Endothelial cell of umbilical vein (primary cell): Measurements from ENCODE around the gene BBX. TPM values are rescaled to one million over a fixed set of nuclear protein-coding genes. Genes with fewer than 3 reads are reported as not detected.

Source experiments
- BruUV-seq: library from RNA; stranded (reverse); fragments of 400-500 nt; replicated peaks from 2 replicates; lab custom pipeline; 2021; lab: Mats Ljungman, UMichigan
- CTCF ChIA-PET: fragments of 300-600, 350-600 bp; sonication (Branson Sonifier 250); formaldehyde crosslinking; loops from one replicate; lab custom pipeline; 2021; ENCODE audit warnings: antibody characterized with exemption, inconsistent platforms; lab: Charles Lee
- POLR2A ChIA-PET: fragments of 300-600, 350-600 bp; sonication (Branson Sonifier 250); formaldehyde crosslinking; loops from one replicate; lab custom pipeline; 2021; ENCODE audit warnings: antibody characterized with exemption, inconsistent platforms; lab: Charles Lee
- DNase-seq: peaks from one replicate; pipeline ENCODE4 v3.0.0-alpha.2; 2011; ENCODE audit warnings: low read depth, low spot score
- FAIRE-seq: peaks from 2 replicates; lab custom pipeline; 2011; peaks lifted over from hg19 to GRCh38; lab: Jason Lieb, UNC
- H2AFZ ChIP-seq: 2 replicates; pipeline ENCODE4 v1.6.0; 2012; ENCODE audit warnings: low read depth, low read length, control low read depth, inconsistent platforms
- H3K27ac ChIP-seq: 2 replicates; pipeline ENCODE4 v1.5.1; 2011; ENCODE audit warnings: low read depth, mild to moderate bottlenecking, control low read depth, low read length, moderate library complexity; ENCODE audit not compliant: insufficient read depth
- H3K27me3 ChIP-seq, 2 experiments: 2 replicates each; pipeline versions ENCODE4 v1.6.0 to v1.6.1; 2011; ENCODE audit warnings: low read length in 2 of 2, mixed read lengths in 1 of 2; ENCODE audit not compliant: control insufficient read depth in 2 of 2, insufficient read depth in 2 of 2
- H3K36me3 ChIP-seq, 2 experiments: 2 replicates in 1 of 2; 3 replicates in 1 of 2; pipeline ENCODE4 v1.5.1; 2011; ENCODE audit warnings: low read length in 2 of 2, mild to moderate bottlenecking in 1 of 2, moderate library complexity in 1 of 2; ENCODE audit not compliant: control insufficient read depth in 2 of 2, insufficient read depth in 2 of 2; ENCODE audit errors: extremely low read depth in 1 of 2
- H3K4me1 ChIP-seq: 3 replicates; pipeline ENCODE4 v1.5.1; 2011; ENCODE audit warnings: mild to moderate bottlenecking, low read length; ENCODE audit not compliant: control insufficient read depth, insufficient read depth; ENCODE audit errors: extremely low read depth
- H3K4me2 ChIP-seq: 2 replicates; pipeline ENCODE4 v1.6.1; 2011; ENCODE audit warnings: low read length, control low read depth, mixed read lengths; ENCODE audit not compliant: insufficient read depth
- H3K4me3 ChIP-seq, 3 experiments: fragments of 200-600 bp in 1 of 3; sonication (generic), shearing (Covaris generic) in 1 of 3; replicated peaks in 1 of 3; 2 replicates each; pipeline ENCODE4 v1.5.1; 2011 to 2016; ENCODE audit warnings: control low read depth in 3 of 3, low read length in 3 of 3, mild to moderate bottlenecking in 2 of 3, inconsistent platforms in 1 of 3, low read depth in 1 of 3, moderate library complexity in 1 of 3; ENCODE audit not compliant: insufficient read depth in 1 of 3
- H3K79me2 ChIP-seq: 2 replicates; pipeline ENCODE4 v1.6.0; 2012; ENCODE audit warnings: low read length, inconsistent platforms; ENCODE audit not compliant: control insufficient read depth, insufficient read depth
- H3K9ac ChIP-seq: replicated peaks from 2 replicates; pipeline ENCODE3; 2011; ENCODE audit warnings: low read length, control low read depth; ENCODE audit not compliant: insufficient read depth; ENCODE audit errors: extremely low read depth
- H3K9me1 ChIP-seq: replicated peaks from 3 replicates; pipeline ENCODE4 v1.6.0; 2011; ENCODE audit warnings: mild to moderate bottlenecking, low read length; ENCODE audit not compliant: control insufficient read depth, insufficient read depth; ENCODE audit errors: extremely low read depth
- H3K9me3 ChIP-seq: replicated peaks from 2 replicates; pipeline ENCODE4 v1.5.1; 2012; ENCODE audit warnings: low read length, inconsistent platforms; ENCODE audit not compliant: control insufficient read depth, insufficient read depth
- H4K20me1 ChIP-seq: replicated peaks from 2 replicates; pipeline ENCODE3; 2011; ENCODE audit warnings: mild to moderate bottlenecking, low read length; ENCODE audit not compliant: control insufficient read depth, insufficient read depth; ENCODE audit errors: extremely low read depth
- EZH2 ChIP-seq: IDR thresholded peaks from 2 replicates; pipeline ENCODE4 v1.6.1; 2012; ENCODE audit warnings: borderline replicate concordance, low read depth, mild to moderate bottlenecking, moderate library complexity, low read length, inconsistent platforms; ENCODE audit not compliant: severe bottlenecking
- FOS ChIP-seq: IDR thresholded peaks from 2 replicates; pipeline ENCODE4 v1.6.1; 2011; ENCODE audit warnings: mild to moderate bottlenecking, low read length, moderate library complexity, borderline replicate concordance; ENCODE audit not compliant: insufficient read depth
- GATA2 ChIP-seq: IDR thresholded peaks from 2 replicates; pipeline ENCODE4 v1.7.0; 2011; ENCODE audit warnings: low read depth, mild to moderate bottlenecking, moderate library complexity, mixed read lengths, low read length; ENCODE audit not compliant: insufficient read length, insufficient read depth
- JUN ChIP-seq: IDR thresholded peaks from 2 replicates; pipeline ENCODE4 v1.6.1; 2011; ENCODE audit warnings: borderline replicate concordance, low read depth; ENCODE audit not compliant: insufficient read length, insufficient read depth
- MYC ChIP-seq: IDR thresholded peaks from one replicate; pipeline ENCODE4 v1.6.1; 2011; ENCODE audit warnings: mild to moderate bottlenecking, low read depth, low read length
- POLR2A ChIP-seq: IDR thresholded peaks from 2 replicates; pipeline ENCODE4 v1.6.1; 2012; ENCODE audit warnings: low read depth, mild to moderate bottlenecking, control low read depth, low read length
- POLR2AphosphoS5 ChIP-seq: IDR thresholded peaks from 2 replicates; pipeline ENCODE4 v1.6.1; 2012; ENCODE audit warnings: low read depth, mild to moderate bottlenecking, control low read depth, low read length, moderate library complexity; ENCODE audit not compliant: insufficient read depth
- dilution Hi-C: fragments of 300-500 bp; cut with MboI; formaldehyde crosslinking; loops from one replicate; pipeline ENCODE4 v1.15.0; 2019; ENCODE audit warnings: low sequenced_read_pairs; ENCODE audit not compliant: extremely low pct_ligation_motif_present
- intact Hi-C: fragments of 100-400 bp; cut with micrococcal nuclease; formaldehyde crosslinking; loops from one replicate; pipeline ENCODE4 v1.10.0; 2022
- polyA plus RNA-seq, 4 experiments: library from polyadenylated mRNA; depleted of rRNA in 3 of 4; stranded (reverse) in 3 of 4; unstranded in 1 of 4; fragments of >200 nt; gene quantifications; 2 replicates each; pipeline versions ENCODE4 v1.2.1 to v1.2.3, GENCODE V29; 2011 to 2012; ENCODE audit warnings: missing spikeins in 1 of 4
- total RNA-seq: library from RNA; stranded (reverse); gene quantifications from 2 replicates; pipeline ENCODE4 v1.2.3, GENCODE V29; 2021
- TF ChIP-seq, protein P1 (sequence below), 2 donors: IDR thresholded peaks; 1 replicate in 1 of 2; 2 replicates in 1 of 2; pipeline ENCODE4 v1.5.1; 2011; ENCODE audit warnings: low read length in 2 of 2, mild to moderate bottlenecking in 2 of 2, moderate library complexity in 2 of 2, control low read depth in 1 of 2, inconsistent platforms in 1 of 2, low read depth in 1 of 2; ENCODE audit not compliant: insufficient read depth in 1 of 2; ENCODE audit errors: extremely low read depth in 1 of 2
- TF ChIP-seq, protein P2 (sequence below): IDR thresholded peaks from 2 replicates; pipeline ENCODE4 v1.6.1; 2011; ENCODE audit not compliant: insufficient read depth, insufficient read length

The BBX gene
- total and polyA plus RNA-seq, 2 donors (not counting 3 experiments of a cell fraction or from before 2014, with no cell fraction given): 21.4 to 43.4 TPM

DNA sequence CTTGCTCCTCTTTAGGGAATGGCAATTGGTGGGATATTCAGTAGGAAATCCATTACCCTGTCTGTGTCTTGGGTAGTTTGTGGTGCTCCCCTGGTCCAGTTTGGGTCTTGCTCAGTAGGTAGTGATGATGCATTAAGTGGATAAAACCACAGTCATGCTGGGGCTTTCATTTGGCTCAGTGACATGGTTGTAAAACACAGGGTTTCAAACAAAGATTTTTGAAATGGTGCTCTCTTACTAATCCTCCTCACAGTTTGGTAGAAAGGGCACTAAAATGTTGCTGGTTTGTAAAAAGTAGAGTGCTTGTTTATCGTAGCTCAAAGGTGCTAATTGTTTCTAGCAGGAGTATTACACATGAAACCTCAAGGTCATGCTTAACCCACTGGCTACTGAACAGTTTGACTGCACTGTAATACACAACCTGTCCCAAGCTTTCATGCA, 22.9 kb downstream of the BBX start:
- ChIA-PET POLR2A (no interaction called here), CTCF (interaction anchor here (1.2 to 1.5 kb wide), 3 partner anchors 12 to 310 kb away, joined by 5 to 7 read pairs (median 6); no protein-coding TSS in a partner anchor)
- TF ChIP-seq EZH2 (no peak), FOS (no peak), GATA2 (no peak), MYC (no peak)
- dilution Hi-C loops (no loop called here), intact Hi-C loops (no loop called here)
- H3K4me3 ChIP-seq: no peak overlapping the region
- no peak overlapping the region for H2AFZ ChIP-seq
- H4K20me1 ChIP-seq: no peaks in the 10 kb centered on the region
- H3K27ac ChIP-seq: no peak overlapping the region
- no peaks in the 10 kb centered on the region for H3K4me1 ChIP-seq
- H3K79me2 ChIP-seq: peaks cover 2% of the 10 kb centered on the region
- H3K9ac ChIP-seq: no peak overlapping the region
- BruUV-seq: no TSS peak
- no peaks in the 10 kb centered on the region for H3K9me1 ChIP-seq
- no peak overlapping the region for H3K4me2 ChIP-seq
- DNase-seq (no peak), FAIRE-seq (no peak)
- H3K27me3 ChIP-seq: no peaks in the 10 kb centered on the region
- no peaks in the 10 kb centered on the region for H3K36me3 ChIP-seq
- no peaks in the 10 kb centered on the region for H3K9me3 ChIP-seq

DNA sequence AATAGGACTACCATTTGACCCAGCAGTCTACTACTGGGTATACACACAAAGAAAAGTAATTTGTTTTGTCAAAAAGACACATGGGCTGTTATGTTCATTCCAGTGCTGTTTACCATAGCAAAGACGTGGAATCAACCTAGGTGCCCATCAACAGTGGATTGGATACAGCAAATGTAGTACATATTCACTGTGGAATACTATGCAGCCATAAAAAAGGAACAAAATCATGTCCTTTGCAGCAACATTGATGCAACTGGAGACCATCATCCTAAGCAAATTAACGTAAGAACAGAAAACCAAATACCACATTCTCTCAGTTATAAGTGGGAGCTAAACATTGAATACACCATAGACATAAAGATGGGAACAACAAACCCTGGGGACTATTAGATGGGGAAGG, 25.8 kb downstream of the BBX start:
- DNase-seq: no peak
- no peaks in the 10 kb centered on the region for H3K27me3 ChIP-seq
- dilution Hi-C loops (no loop called here), intact Hi-C loops (no loop called here)
- H3K79me2 ChIP-seq: peaks cover 2% of the 10 kb centered on the region
- TF ChIP-seq GATA2 (no peak), JUN (no peak), MYC (no peak), FOS (no peak), POLR2A (no peak), POLR2AphosphoS5 (no peak), EZH2 (no peak)
- TF ChIP-seq, protein P1, sequence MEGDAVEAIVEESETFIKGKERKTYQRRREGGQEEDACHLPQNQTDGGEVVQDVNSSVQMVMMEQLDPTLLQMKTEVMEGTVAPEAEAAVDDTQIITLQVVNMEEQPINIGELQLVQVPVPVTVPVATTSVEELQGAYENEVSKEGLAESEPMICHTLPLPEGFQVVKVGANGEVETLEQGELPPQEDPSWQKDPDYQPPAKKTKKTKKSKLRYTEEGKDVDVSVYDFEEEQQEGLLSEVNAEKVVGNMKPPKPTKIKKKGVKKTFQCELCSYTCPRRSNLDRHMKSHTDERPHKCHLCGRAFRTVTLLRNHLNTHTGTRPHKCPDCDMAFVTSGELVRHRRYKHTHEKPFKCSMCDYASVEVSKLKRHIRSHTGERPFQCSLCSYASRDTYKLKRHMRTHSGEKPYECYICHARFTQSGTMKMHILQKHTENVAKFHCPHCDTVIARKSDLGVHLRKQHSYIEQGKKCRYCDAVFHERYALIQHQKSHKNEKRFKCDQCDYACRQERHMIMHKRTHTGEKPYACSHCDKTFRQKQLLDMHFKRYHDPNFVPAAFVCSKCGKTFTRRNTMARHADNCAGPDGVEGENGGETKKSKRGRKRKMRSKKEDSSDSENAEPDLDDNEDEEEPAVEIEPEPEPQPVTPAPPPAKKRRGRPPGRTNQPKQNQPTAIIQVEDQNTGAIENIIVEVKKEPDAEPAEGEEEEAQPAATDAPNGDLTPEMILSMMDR (IDR thresholded peaks at IDR 0.05; ENCODE audit: extremely low read depth in 1 of 2, insufficient read depth in 1 of 2, low read depth in 1 of 2, low read length in 2 of 2): no peak
- TF ChIP-seq, protein P2, sequence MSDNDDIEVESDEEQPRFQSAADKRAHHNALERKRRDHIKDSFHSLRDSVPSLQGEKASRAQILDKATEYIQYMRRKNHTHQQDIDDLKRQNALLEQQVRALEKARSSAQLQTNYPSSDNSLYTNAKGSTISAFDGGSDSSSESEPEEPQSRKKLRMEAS: no peak
- no peaks in the 10 kb centered on the region for H3K36me3 ChIP-seq
- no peaks in the 10 kb centered on the region for H4K20me1 ChIP-seq
- H3K9me1 ChIP-seq: no peaks in the 10 kb centered on the region
- ChIA-PET CTCF (no interaction called here), POLR2A (no interaction called here)
- H3K27ac ChIP-seq: no peak overlapping the region
- no peak overlapping the region for H3K9ac ChIP-seq
- H3K4me2 ChIP-seq: no peak overlapping the region
- BruUV-seq: no TSS peak
- H2AFZ ChIP-seq: no peak overlapping the region
- no peaks in the 10 kb centered on the region for H3K4me1 ChIP-seq
- H3K9me3 ChIP-seq: no peaks in the 10 kb centered on the region
- H3K4me3 ChIP-seq: no peak overlapping the region
- FAIRE-seq: no peak
